Stimulated activated naive CD8-positive, alpha-beta T cell treated with anti-CD3 and anti-CD28 coated beads, Interleukin-15, amount 100 ng/mL, for 72 hours (primary cell): ENCODE data around the gene UBE2L6.

Experiments
- ATAC-seq: fragments of 150-1000 bp; cut with Tn5 transposase; 2 replicates; pipeline ENCODE4 v1.10.0; 2021; ENCODE audit warnings: mild to moderate bottlenecking, moderate library complexity
- DNase-seq, 2 donors: peaks; one replicate each; pipeline ENCODE4 v3.0.0; 2021 to 2022
- H3K27ac Mint-ChIP-seq, 2 donors: one replicate each; pipeline ENCODE4 v1.8.0; 2022; ENCODE audit warnings: mild to moderate bottlenecking in 2 of 2, mixed read lengths in 2 of 2, moderate library complexity in 2 of 2
- H3K27me3 Mint-ChIP-seq: one replicate; pipeline ENCODE4 v1.8.0; 2022; ENCODE audit warnings: mixed read lengths
- H3K4me1 Mint-ChIP-seq: one replicate; pipeline ENCODE4 v1.8.0; 2022; ENCODE audit warnings: mild to moderate bottlenecking, mixed read lengths
- H3K4me3 Mint-ChIP-seq, 2 donors: one replicate each; pipeline ENCODE4 v1.8.0; 2022; ENCODE audit warnings: mild to moderate bottlenecking in 2 of 2, mixed read lengths in 2 of 2, moderate library complexity in 1 of 2
- H3K9me3 Mint-ChIP-seq, 2 donors: one replicate each; pipeline ENCODE4 v1.8.0; 2022; ENCODE audit warnings: mixed read lengths in 2 of 2

The UBE2L6 gene

DNA sequence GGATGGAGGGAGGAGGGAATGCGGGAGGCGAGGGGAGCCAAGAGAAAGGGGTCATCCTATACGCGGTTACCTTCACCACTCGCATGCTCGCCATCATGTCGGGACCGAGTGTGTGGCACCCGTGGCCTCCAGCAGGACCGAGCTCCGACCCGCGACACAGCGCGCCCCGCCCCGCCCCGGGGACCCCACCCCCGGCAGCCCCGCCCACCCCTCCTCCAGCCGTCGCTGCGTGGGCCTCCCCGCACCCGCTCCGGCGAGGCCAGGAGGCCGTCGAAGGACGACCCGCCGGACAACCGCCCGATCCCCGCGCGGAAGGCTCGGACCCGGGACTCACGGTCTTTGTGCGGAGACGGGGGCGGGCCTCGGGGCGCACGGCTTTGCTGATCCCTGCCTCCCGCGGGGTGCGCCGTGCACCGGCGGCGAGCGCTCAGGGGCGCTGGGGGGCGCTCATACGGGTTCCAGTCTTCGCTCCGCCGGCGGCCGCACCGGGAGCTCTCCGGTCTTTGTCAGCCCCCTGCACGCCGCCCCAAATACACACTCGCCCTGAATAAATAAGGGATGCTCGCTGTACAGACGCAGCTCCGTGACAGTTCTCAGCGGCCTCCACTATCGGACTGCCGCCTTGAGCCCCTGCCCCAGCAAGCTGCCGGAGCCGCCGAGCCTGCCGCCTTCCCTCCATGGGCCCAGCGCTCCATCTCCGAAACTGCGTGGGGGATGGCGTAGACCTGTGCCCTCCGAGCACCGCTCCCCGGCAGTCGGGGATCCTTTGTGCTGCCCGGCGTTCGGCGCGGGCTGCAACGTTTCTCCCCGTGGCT lies at the start of gene UBE2L6:
UBE2L6 (minus strand) TSS at position 158 of the 815 bp plus-strand sequence; CDS start at position 97, 61 bp downstream.
- Mint-ChIP-seq H3K27me3 (no peaks in the 10 kb centered on the region), H3K27ac (peak within 1 kb of the TSS; percentile 99), H3K4me3 (peak within 1 kb of the TSS; percentile 97 to 98), H3K9me3 (no peaks in the 10 kb centered on the region), H3K4me1 (peaks cover 55% of the 10 kb centered on the region)
- ATAC-seq (peak; percentile 88), DNase-seq (peak; percentile 90 to 91)

- H3K27ac Mint-ChIP-seq: no peak overlapping the region
- H3K4me3 Mint-ChIP-seq: no peak overlapping the region
- DNase-seq: no peak
- ATAC-seq: no peak
- H3K9me3 Mint-ChIP-seq: peaks cover 0 to 7% of the 10 kb centered on the region in 2 donors
- no peaks in the 10 kb centered on the region for H3K27me3 Mint-ChIP-seq
- H3K4me1 Mint-ChIP-seq: no peaks in the 10 kb centered on the region
Measured at GRCh38 chr11:57616595-57616994, 49.1 kb upstream of the UBE2L6 start.

- Mint-ChIP-seq H3K27me3 (no peaks in the 10 kb centered on the region), H3K4me3 (no peak overlapping the region), H3K27ac (no peak overlapping the region), H3K9me3 (peaks cover 0 to 7% of the 10 kb centered on the region in 2 donors), H3K4me1 (no peaks in the 10 kb centered on the region)
- no peak for ATAC-seq
- no peak for DNase-seq
Measured at GRCh38 chr11:57615308-57615707, 47.8 kb upstream of the UBE2L6 start.

DNA sequence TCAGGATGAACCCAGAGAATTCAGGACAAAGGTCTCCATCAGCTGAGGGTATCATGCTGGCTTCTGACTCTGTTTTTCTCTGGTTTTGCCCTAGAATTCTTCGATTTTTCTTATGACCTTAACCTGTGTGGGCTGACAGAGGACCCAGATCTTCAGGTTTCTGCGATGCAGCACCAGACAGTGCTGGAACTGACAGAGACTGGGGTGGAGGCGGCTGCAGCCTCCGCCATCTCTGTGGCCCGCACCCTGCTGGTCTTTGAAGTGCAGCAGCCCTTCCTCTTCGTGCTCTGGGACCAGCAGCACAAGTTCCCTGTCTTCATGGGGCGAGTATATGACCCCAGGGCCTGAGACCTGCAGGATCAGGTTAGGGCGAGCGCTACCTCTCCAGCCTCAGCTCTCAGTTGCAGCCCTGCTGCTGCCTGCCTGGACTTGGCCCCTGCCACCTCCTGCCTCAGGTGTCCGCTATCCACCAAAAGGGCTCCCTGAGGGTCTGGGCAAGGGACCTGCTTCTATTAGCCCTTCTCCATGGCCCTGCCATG lies 46.8 kb upstream of the UBE2L6 start:
- H3K4me1 Mint-ChIP-seq: no peaks in the 10 kb centered on the region
- no peaks in the 10 kb centered on the region for H3K27me3 Mint-ChIP-seq
- H3K4me3 Mint-ChIP-seq: no peak overlapping the region
- H3K27ac Mint-ChIP-seq: no peak overlapping the region
- ATAC-seq: no peak
- peaks cover 0 to 5% of the 10 kb centered on the region in 2 donors for H3K9me3 Mint-ChIP-seq
- no peak for DNase-seq

- Mint-ChIP-seq H3K4me1 (no peaks in the 10 kb centered on the region), H3K27me3 (peaks cover 9% of the 10 kb centered on the region), H3K4me3 (no peak overlapping the region), H3K27ac (no peak overlapping the region), H3K9me3 (no peaks in the 10 kb centered on the region)
- ATAC-seq (no peak), DNase-seq (no peak)
Measured at GRCh38 chr11:57610170-57610569, 42.7 kb upstream of the UBE2L6 start.

- peaks cover 14% of the 10 kb centered on the region for H3K27me3 Mint-ChIP-seq
- no peak overlapping the region for H3K4me3 Mint-ChIP-seq
- DNase-seq (no peak), ATAC-seq (no peak)
- no peak overlapping the region for H3K27ac Mint-ChIP-seq
- no peaks in the 10 kb centered on the region for H3K9me3 Mint-ChIP-seq
- no peaks in the 10 kb centered on the region for H3K4me1 Mint-ChIP-seq
Measured at GRCh38 chr11:57605028-57605420, 37.6 kb upstream of the UBE2L6 start.

DNA sequence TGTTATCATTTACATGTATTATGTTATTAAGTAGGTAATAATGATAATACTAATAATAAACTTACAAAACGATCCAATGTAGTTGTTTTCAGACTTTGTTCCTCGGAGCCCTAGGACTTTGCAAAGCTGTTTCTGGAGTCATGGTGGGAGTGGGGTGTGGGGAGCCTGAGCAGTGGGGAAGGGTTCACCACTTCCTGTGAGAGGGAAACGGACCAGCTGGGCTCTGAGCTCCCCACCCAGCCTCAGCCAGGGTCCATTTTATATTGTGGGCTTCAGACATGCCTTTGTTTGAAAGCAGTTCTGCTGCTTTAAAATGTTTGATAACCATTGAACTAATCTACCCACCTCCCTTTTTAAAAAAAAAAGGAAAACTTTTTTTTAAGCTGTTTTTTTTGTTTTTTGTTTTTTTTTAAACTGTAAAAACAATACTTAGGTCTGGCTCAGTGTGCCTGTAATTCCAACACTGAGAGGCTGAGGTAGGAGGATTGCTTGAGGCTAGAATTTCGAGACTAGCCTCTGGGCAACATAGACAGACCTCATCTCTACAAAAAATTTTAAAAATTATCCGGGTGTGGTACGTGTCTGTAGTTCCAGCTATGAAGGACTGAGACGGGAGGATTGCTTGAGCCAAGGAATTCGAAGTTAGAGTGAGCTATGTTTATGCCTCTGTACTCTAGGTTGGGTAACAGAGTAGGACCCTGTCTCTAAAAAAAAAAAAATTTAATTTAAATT lies 37.0 kb upstream of the UBE2L6 start:
- Mint-ChIP-seq H3K4me3 (no peak overlapping the region), H3K27ac (no peak overlapping the region), H3K27me3 (peaks cover 19% of the 10 kb centered on the region), H3K4me1 (no peaks in the 10 kb centered on the region), H3K9me3 (no peaks in the 10 kb centered on the region)
- DNase-seq (no peak), ATAC-seq (no peak)

DNA sequence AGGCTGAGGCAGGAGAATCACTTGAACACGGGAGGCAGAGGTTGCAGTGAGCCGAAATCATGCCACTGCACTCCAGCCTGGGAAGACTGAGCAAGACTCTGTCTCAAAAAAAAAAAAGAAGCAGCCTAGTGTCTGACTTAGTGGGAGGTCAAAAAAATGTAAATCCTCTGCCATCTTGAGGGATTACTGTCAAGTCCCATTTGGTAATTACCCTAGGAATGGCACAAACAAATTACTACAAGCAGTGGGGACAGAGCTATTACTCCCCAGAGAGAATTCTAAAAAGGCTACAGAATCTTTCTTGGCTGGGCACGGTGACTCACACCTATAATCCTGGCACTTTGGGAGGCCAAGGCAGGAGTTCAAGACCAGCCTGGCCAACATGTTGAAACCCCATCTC lies 33.8 kb upstream of the UBE2L6 start:
- Mint-ChIP-seq H3K9me3 (no peaks in the 10 kb centered on the region), H3K4me1 (peaks cover 5% of the 10 kb centered on the region), H3K27me3 (peaks cover 46% of the 10 kb centered on the region), H3K4me3 (no peak overlapping the region), H3K27ac (no peak overlapping the region)
- ATAC-seq (no peak), DNase-seq (no peak)

- DNase-seq (no peak), ATAC-seq (no peak)
- no peak overlapping the region for H3K4me3 Mint-ChIP-seq
- H3K9me3 Mint-ChIP-seq: no peaks in the 10 kb centered on the region
- H3K4me1 Mint-ChIP-seq: peaks cover 5% of the 10 kb centered on the region
- H3K27ac Mint-ChIP-seq: peak overlapping the region in 1 of 2 donors; percentile 88
- H3K27me3 Mint-ChIP-seq: peaks cover 59% of the 10 kb centered on the region
Measured at GRCh38 chr11:57599381-57599780, 31.9 kb upstream of the UBE2L6 start.

GRCh38 chr11:57598831-57599155 lies 31.3 kb upstream of the UBE2L6 start:
- Mint-ChIP-seq H3K9me3 (no peaks in the 10 kb centered on the region), H3K27ac (no peak overlapping the region), H3K4me1 (peaks cover 5% of the 10 kb centered on the region), H3K4me3 (no peak overlapping the region), H3K27me3 (peaks cover 65% of the 10 kb centered on the region)
- peak; percentile 31 for ATAC-seq
- no peak for DNase-seq

DNA sequence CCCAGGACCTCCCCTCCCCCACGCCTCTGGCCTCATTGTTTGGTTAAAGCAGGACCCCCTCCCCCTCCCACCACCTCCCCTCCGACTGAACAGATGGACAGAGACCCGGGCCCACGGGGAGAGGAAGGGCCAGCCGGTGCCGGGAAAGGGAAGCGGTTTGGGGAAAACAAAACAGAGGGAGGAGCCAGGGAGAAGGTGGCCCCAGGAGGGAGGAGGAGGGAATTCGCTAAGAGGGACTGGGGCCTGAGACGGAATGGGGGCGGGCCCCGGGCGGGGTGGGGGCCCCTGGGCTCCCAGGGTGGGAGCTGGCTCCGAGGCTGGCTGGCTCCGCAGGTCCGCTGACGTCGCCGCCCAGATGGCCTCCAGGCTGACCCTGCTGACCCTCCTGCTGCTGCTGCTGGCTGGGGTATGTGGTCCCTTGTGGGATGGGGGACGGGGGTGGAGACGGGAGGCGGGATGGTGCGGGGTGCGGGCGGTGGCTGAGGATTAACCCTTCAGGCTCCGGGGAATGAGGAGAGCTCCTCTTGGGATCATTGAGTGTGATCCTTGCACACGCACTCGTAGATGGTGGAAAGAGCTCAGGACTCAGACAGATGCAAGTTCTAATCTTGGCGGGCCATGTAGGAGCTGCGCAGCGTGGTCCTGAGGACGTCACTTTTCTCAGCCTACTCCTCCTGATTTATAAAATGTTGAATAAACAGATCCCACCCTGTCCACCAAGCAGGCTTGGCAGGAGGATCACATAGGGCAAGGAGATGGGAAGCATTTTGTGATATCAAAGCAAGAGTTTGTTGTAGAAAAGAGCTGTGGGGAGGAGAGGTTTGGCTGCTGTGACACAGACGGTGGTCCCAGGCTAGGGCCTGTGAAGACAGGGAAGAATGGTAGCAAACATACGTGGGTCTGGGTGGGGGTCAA lies 30.7 kb upstream of the UBE2L6 start:
- no peak for DNase-seq
- Mint-ChIP-seq H3K4me3 (peak overlapping the region in 1 of 2 donors; percentile 15), H3K27ac (no peak overlapping the region), H3K9me3 (no peaks in the 10 kb centered on the region), H3K4me1 (peaks cover 5% of the 10 kb centered on the region), H3K27me3 (peaks cover 66% of the 10 kb centered on the region)
- ATAC-seq: peak; percentile 43

GRCh38 chr11:57597461-57597915 lies 30.0 kb upstream of the UBE2L6 start, which contains the start of gene SERPING1:
Gene SERPING1 (plus strand): TSS chr11:57597685. CDS start chr11:57598271, 586 bp downstream.
- no peak for DNase-seq

DNA sequence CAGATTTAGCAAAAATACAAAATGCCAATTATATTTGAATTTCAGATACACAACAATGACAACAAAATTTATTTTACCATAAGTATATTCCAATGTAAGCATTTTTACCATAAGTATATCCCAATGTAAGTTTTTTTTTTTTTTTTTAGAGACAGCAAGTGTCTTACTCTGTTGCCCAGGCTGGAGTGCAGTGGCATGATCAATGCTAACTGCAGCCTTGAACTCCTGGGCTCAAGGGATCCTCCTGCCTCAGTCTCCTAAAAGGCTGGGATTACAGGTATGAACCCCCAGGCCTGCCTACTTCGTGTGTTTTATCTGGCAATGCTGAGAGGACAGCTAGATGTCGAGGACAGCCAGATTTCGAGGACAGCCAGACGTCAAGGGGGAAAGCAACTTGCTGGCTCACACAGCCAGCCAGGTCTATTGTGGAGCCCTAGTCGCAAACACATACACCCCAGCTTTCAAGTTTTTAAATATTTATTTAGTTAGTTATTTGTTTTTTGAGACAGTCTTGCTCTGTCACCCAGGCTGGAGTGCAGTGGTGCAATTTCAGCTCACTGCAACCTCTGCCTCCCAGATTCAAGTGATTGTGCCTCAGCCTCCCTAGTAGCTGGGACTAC lies 28.9 kb upstream of the UBE2L6 start:
- peaks cover 66% of the 10 kb centered on the region for H3K27me3 Mint-ChIP-seq
- peaks cover 5% of the 10 kb centered on the region for H3K4me1 Mint-ChIP-seq
- no peak overlapping the region for H3K27ac Mint-ChIP-seq
- no peak for ATAC-seq
- no peaks in the 10 kb centered on the region for H3K9me3 Mint-ChIP-seq
- no peak for DNase-seq
- H3K4me3 Mint-ChIP-seq: no peak overlapping the region

More at GRCh38 chr11:57597461-57597915, 30.0 kb upstream of the UBE2L6 start, which contains the start of gene SERPING1:
- Mint-ChIP-seq H3K4me3 (peak within 1 kb of the TSS in 1 of 2 donors; percentile 15), H3K27me3 (peaks cover 66% of the 10 kb centered on the region), H3K27ac (no peak within 1 kb of the TSS), H3K4me1 (peaks cover 5% of the 10 kb centered on the region), H3K9me3 (no peaks in the 10 kb centered on the region)
- ATAC-seq: peak; percentile 44

- Mint-ChIP-seq H3K4me3 (no peak overlapping the region), H3K4me1 (peaks cover 6% of the 10 kb centered on the region), H3K27ac (no peak overlapping the region), H3K9me3 (no peaks in the 10 kb centered on the region), H3K27me3 (no peaks in the 10 kb centered on the region)
- no peak for ATAC-seq
- no peak for DNase-seq
Measured at GRCh38 chr11:57588046-57588710, 20.7 kb upstream of the UBE2L6 start.
